Activated CD4-positive, CD25-positive, alpha-beta regulatory T cell treated with anti-CD3 and anti-CD28 coated beads, Interleukin-2, amount 50 U/mL, for 72 hours (primary cell): ENCODE results near the gene MARVELD1.

Source experiments
- DNase-seq: peaks from one replicate; pipeline ENCODE4 v3.0.0; 2021

The MARVELD1 gene

DNA sequence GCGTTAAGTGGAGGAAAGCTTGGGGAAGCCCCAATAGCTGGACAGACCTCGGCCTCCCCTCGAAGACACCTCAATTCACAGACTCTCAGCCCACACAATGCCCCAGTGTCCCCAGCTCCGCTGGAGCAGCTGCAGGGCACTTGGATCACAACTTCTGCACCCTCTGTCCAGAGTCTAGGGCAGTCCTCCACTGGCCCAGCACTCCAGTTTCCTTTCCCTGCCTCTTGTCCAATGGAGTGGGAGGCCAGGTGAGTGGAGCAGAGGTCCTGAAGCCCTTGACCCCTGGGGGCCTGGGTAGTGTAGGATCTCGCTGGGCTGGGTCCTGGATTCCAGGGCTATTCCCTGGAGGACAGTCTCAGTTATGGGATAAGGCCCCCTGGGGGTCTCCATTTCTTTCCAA, 46.4 kb downstream of the MARVELD1 start:
- no peak for DNase-seq

DNA sequence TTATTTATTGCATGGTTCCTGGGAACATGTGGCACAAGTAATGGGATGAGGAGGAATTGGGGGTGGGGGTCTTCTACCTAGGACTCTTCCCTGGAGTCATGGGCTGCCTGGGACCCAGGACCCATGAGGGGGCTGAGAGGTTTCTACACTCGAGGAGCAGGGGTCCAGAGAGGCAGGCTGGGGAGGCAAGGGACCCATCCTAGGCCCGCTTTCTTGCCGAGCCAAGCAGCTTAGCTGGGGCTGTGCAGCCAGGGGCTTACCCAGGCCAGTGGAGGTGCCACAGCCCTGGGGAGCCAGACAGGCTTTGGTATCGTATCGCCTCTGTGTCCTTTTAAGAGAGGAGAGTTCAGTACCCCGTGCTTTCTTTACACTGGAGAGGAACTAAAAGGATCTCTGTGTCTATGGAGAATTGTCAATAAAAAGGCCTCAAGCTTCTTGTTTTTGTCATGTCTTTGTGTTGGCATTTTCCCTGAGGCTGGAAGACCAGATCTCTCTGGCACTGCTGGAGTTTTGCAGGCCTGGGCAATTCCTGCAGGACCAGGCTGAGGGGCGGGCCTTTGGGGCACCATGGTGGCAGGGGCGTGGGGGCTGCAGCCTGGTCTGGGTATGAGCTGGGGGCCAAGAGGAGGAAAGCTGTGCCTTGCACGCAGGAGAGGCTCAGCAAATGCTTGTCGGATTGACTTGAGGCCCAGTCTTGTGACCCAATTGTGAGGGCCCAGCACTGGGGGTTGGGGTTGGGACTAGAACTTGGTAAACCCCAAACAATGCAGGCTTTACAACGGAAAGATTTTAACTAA, 47.1 kb downstream of the MARVELD1 start:
- DNase-seq: no peak

DNA sequence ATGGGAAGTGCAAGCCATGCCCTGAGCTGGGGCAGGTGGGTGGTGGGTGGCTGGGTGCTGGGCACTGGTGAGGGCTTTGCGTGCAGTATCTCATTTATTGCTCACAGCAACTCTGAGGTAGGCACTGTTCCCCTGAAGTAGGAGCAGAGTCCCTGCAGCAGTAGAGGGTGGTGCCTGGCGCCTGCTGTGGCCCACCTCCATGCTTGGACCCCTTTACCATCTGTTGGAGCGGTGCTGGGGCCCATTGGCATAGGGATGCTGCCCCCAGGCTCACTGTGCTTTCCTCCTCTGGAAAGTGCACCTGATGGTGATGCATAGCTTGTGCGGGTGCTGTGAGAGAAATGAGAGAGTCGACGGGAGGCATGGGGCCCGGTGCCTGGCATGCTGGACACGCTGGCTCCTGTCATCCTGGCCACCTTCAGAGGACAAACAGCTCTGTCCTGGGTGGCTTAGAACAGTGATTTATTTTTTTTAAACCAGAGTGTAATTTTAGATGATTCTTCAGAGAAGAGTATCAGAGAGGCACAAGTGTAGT, 47.9 kb downstream of the MARVELD1 start:
- DNase-seq: no peak

GRCh38 chr10:97762056-97762455, 48.5 kb downstream of the MARVELD1 start:
- DNase-seq: no peak

- DNase-seq: no peak
Measured at GRCh38 chr10:97762816-97763215, 49.3 kb downstream of the MARVELD1 start.

DNA sequence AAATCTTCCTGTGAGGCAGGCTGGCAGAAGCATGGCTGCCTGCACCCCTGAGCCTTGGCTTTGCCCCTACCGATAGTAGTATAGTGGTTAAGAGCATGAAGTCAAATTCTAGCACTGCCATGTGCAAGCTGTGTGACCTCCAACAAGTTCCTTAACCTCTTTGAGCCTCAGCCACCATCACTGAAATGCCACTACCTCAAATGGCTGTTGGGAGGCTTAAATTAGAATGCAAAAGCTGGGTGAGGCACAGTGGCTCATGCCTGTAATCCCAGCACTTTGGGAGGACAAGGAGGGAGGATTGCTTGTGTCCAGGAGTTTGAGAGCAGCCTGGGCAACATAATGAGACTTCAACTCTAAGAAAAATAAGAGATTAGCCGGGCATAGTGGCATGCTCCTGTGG, 49.9 kb downstream of the MARVELD1 start:
- DNase-seq: no peak

DNA sequence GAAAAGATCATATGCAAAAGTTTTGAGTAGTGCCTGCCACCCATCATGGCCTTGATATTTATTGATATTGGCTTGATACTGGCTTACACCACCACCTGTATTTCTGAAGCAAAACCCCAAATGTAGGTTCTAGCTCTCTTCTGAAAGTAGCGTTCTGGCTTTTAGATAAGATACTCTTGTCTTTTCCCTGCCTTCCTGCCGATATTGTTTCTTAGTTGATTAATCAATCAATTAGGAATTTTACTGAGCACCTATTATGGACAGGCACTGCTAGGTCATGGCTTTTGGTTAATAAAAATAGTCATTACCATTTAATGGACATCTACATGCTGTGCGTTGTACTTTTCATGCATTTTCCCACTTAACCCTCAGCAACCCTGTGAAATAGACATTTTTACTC, 50.4 kb downstream of the MARVELD1 start:
- no peak for DNase-seq

- DNase-seq: no peak
Measured at GRCh38 chr10:97764519-97764931, 51.0 kb downstream of the MARVELD1 start.

DNA sequence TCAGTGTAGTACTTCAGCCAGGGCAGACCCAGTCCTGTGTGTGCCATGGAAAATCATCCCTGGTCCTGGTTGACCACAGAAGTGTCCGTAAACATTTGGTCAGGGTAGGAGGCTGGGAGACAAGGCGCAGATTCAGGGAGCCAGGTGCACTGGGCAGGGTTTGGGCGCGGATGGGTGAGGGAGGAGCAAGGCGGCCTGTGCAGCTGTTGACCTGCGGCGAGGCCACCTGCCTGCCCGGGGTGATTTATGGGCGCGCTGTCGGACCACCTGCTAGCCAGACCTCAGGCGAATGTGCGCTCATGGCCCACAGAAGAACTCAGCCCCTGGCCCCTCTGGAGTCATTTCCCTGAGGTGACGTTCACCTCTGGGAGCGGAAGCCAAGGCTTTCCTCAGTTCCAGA, 51.7 kb downstream of the MARVELD1 start:
- no peak for DNase-seq

DNA sequence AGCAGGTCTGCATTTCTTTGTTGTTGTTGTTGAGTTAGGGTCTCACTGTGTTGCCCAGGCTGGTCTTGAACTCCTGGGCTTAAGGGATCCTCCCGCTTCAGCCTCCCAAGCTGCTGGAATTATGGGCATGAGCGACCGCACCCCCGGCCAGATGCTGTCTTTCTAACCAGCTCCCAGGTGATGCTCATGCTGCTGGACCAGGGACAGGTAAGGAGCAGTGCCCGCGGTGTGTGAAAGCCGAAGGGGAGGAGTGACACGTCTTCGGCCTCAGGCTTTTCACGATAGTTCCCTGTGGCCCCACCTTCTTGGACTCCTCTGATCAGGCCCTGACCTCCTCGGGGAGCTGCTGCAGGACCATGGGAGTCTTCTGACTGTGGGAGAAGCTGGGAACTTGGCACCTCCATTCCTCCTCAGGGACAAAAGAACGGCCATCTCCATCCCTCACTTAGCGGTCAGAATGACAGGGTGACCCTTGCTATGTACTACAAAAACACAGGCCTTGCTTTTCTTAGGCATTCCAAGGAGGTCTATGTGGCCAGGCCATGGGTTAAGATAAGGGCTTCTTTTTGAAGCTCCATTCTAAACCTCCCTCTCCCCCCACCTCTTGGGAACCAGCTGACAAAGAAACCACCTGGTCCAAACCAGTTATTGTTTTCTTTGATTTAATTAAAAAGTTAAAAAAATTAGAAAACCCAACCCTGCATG, 52.7 kb downstream of the MARVELD1 start:
- DNase-seq: no peak

DNA sequence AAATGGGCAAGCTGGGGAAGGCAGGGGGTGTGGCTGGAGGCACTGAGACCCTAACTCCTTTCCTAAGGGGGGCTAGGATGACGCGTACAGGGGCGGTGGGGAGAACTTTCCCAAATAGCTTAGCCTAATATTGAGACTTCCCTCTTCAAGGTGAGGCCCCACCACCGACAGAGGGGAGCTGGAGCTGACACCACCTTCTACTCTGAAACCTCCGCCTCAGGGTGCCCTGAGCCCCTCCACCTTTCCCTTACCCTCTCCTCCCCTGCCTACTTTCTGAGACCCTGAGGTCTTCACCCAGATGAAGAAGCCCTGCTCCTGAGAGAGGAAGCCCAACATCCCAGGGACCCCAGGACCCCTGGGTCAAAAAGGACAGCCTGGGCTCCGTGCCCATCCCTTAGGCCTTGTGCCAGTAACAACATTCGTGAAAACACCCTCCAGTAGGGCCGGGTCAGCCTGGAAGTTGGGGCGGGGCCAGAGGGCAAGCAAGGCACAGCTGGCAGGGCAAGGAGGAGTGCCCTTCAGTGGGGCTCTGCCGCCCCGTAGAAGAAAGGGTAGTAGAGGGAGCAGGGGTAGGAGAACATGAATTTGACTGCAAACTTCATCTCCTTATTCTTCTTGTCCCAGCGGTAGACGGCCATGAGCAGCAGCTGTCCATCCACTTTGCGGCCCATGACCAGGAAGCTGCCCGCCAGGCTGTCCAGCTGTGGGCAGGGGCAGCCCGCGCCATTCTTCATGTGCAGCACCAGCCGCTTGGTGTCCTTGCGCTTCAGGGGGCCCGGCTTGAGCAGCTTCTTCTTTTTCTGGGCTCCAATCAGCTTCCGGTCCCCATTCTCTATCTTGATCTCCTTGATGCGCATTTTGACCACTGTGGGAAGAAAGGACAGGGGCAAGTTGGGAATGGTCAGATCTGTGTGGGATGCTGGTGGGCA, 53.7 kb downstream of the MARVELD1 start:
- DNase-seq: no peak
